H1 (cell line): Measurements from ENCODE around the gene TBC1D9B.

Source experiments
- ATF3 ChIP-seq: IDR thresholded peaks from 2 replicates; pipeline ENCODE4 v1.6.1; 2011; ENCODE audit warnings: low read depth, mild to moderate bottlenecking, low read length; ENCODE audit not compliant: insufficient read depth
- EGR1 ChIP-seq: IDR thresholded peaks from 2 replicates; pipeline ENCODE4 v1.6.1; 2011; ENCODE audit warnings: low read depth, low read length, borderline replicate concordance
- EP300 ChIP-seq, 2 experiments: IDR thresholded peaks; 1 replicate in 1 of 2; 2 replicates in 1 of 2; pipeline ENCODE4 v1.6.1; 2011 to 2012; ENCODE audit warnings: low read depth in 2 of 2, low read length in 2 of 2, mild to moderate bottlenecking in 2 of 2, borderline replicate concordance in 1 of 2, inconsistent platforms in 1 of 2, moderate library complexity in 1 of 2
- EZH2 ChIP-seq: fragments of 200-600 bp; sonication (generic); IDR thresholded peaks from 2 replicates; pipeline ENCODE4 v1.7.1; 2012; ENCODE audit warnings: low read depth, mild to moderate bottlenecking, moderate library complexity, low read length, inconsistent platforms; ENCODE audit not compliant: severe bottlenecking
- HDAC2 ChIP-seq, 2 experiments: fragments of 300-600 bp in 1 of 2; sonication (generic) in 1 of 2; IDR thresholded peaks; 2 replicates each; pipeline ENCODE4 v1.6.1; 2011 to 2012; ENCODE audit warnings: low read depth in 2 of 2, low read length in 2 of 2, mild to moderate bottlenecking in 2 of 2, moderate library complexity in 2 of 2, borderline replicate concordance in 1 of 2, inconsistent platforms in 1 of 2
- HDAC6 ChIP-seq: IDR thresholded peaks from one replicate; pipeline ENCODE4 v1.7.1; 2012; ENCODE audit warnings: low read depth, mild to moderate bottlenecking, inconsistent platforms, low read length, moderate library complexity
- KDM1A ChIP-seq: fragments of 200-600, 300-600 bp; sonication (generic); IDR thresholded peaks from 2 replicates; pipeline ENCODE4 v1.7.1; 2016; ENCODE audit warnings: mild to moderate bottlenecking, low read length, borderline replicate concordance
- POLR2A ChIP-seq, 2 experiments: IDR thresholded peaks; 1 replicate in 1 of 2; 2 replicates in 1 of 2; pipeline ENCODE4 v1.6.1; 2011; ENCODE audit warnings: low read depth in 2 of 2, low read length in 2 of 2, mild to moderate bottlenecking in 2 of 2; ENCODE audit errors: control extremely low read depth in 1 of 2
- RAD21 ChIP-seq, 2 experiments: IDR thresholded peaks in 1 of 2; conservative IDR thresholded peaks in 1 of 2; 2 replicates each; pipeline ENCODE4 v1.6.1; 2011; ENCODE audit warnings: low read depth in 2 of 2, low read length in 2 of 2, improper control_type of control experiment in 1 of 2, inconsistent platforms in 1 of 2, mild to moderate bottlenecking in 1 of 2, moderate library complexity in 1 of 2
- RFX5 ChIP-seq: IDR thresholded peaks from 2 replicates; pipeline ENCODE4 v1.6.1; 2011; ENCODE audit warnings: low read depth, low read length, improper control_type of control experiment, borderline replicate concordance
- TF ChIP-seq, protein P1 (sequence below), 3 experiments: IDR thresholded peaks; 1 replicate in 2 of 3; 2 replicates in 1 of 3; pipeline versions ENCODE4 v1.5.1 to v1.6.1; 2011; ENCODE audit warnings: low read length in 3 of 3, mild to moderate bottlenecking in 3 of 3, inconsistent platforms in 2 of 3, low read depth in 1 of 3, moderate library complexity in 1 of 3; ENCODE audit not compliant: insufficient read depth in 1 of 3; ENCODE audit errors: control extremely low read depth in 1 of 3

GRCh38 chr5:179904463-179905160 lies 3.1 kb downstream of the TBC1D9B start:
- TF ChIP-seq, protein P1, sequence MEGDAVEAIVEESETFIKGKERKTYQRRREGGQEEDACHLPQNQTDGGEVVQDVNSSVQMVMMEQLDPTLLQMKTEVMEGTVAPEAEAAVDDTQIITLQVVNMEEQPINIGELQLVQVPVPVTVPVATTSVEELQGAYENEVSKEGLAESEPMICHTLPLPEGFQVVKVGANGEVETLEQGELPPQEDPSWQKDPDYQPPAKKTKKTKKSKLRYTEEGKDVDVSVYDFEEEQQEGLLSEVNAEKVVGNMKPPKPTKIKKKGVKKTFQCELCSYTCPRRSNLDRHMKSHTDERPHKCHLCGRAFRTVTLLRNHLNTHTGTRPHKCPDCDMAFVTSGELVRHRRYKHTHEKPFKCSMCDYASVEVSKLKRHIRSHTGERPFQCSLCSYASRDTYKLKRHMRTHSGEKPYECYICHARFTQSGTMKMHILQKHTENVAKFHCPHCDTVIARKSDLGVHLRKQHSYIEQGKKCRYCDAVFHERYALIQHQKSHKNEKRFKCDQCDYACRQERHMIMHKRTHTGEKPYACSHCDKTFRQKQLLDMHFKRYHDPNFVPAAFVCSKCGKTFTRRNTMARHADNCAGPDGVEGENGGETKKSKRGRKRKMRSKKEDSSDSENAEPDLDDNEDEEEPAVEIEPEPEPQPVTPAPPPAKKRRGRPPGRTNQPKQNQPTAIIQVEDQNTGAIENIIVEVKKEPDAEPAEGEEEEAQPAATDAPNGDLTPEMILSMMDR (IDR thresholded peaks at IDR 0.05; ENCODE audit: control extremely low read depth in 1 of 3, insufficient read depth in 1 of 3, low read depth in 1 of 3, low read length in 3 of 3): no peak
- TF ChIP-seq EP300 (IDR thresholded peaks at IDR 0.05; ENCODE audit: borderline replicate concordance in 1 of 2, low read depth in 2 of 2, low read length in 2 of 2) (no peak), EGR1 (no peak), KDM1A (no peak), POLR2A (IDR thresholded peaks at IDR 0.05; ENCODE audit: control extremely low read depth in 1 of 2, low read depth in 2 of 2, low read length in 2 of 2) (no peak), ATF3 (no peak), RAD21 (IDR thresholded peaks at IDR 0.05 in 1 of 2, conservative IDR thresholded peaks at IDR 0.05 in 1 of 2; ENCODE audit: low read depth in 2 of 2, low read length in 2 of 2) (no peak), EZH2 (no peak), RFX5 (no peak), HDAC6 (no peak), HDAC2 (IDR thresholded peaks at IDR 0.05; ENCODE audit: borderline replicate concordance in 1 of 2, low read depth in 2 of 2, low read length in 2 of 2) (no peak)
